ENCODE measurements around the gene ANGPTL3.
"Not testable (repeated sequence)": the region's sequence is repeated elsewhere in the genome, so short reads cannot be mapped to it uniquely, and the experiment has no call there.

DNA sequence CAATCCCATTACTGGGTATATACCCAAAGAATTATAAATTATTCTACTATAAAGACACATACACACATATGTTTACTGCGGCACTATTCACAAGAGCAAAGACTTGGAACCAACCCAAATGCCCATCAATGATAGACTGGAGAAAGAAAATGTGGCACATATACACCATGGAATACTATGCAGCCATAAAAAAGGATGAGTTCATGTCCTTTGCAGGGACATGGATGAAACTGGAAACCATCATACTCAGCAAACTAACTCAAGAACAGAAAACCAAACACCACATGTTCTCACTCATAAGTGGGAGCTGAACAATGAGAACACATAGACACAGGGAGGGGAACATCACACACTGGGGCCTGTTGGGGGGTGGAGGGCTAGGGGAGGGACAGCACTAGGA, 30.1 kb upstream of the ANGPTL3 start:
- TF ChIP-seq CTCF (IDR thresholded peaks at IDR 0.05); POLR2A (IDR thresholded peaks at IDR 0.05; ENCODE audit: low read depth); POLR2AphosphoS5 (IDR thresholded peaks at IDR 0.05): not testable (repeated sequence)
